GM12865 (cell line): Measurements from ENCODE around the gene PFAS.

Source experiments
- DNase-seq: peaks from one replicate; pipeline ENCODE4 v3.0.0; 2010; ENCODE audit warnings: low read depth
- H3K4me3 ChIP-seq: 2 replicates; pipeline ENCODE4 v1.5.1; 2011; ENCODE audit warnings: mild to moderate bottlenecking, low read depth, low read length, control low read depth
- CTCF ChIP-seq: IDR thresholded peaks from 2 replicates; pipeline ENCODE4 v1.5.1; 2011; ENCODE audit warnings: low read length, control low read depth, low read depth, inconsistent platforms; ENCODE audit not compliant: insufficient read depth; ENCODE audit errors: missing control alignments

Gene PFAS

GRCh38 chr17:8290043-8290442 is 41.0 kb downstream of the PFAS start:
- no peak overlapping the region for H3K4me3 ChIP-seq
- TF ChIP-seq CTCF, result no peak
- DNase-seq, result no peak

- no peak overlapping the region for H3K4me3 ChIP-seq
- DNase-seq, result peak; percentile 51
- TF ChIP-seq CTCF, result no peak
Measured at GRCh38 chr17:8292639-8293395, 43.7 kb downstream of the PFAS start.

- H3K4me3 ChIP-seq, result no peak overlapping the region
- DNase-seq, result no peak
- TF ChIP-seq CTCF, result no peak
Measured at GRCh38 chr17:8294361-8294760, 45.3 kb downstream of the PFAS start.

- peak; percentile 17 for DNase-seq
- TF ChIP-seq CTCF, result no peak
- H3K4me3 ChIP-seq, result peak overlapping the region; percentile 84
Measured at GRCh38 chr17:8294814-8295316, 45.8 kb downstream of the PFAS start.

- no peak overlapping the region for H3K4me3 ChIP-seq
- no peak for DNase-seq
- TF ChIP-seq CTCF, result no peak
Measured at GRCh38 chr17:8300226-8300625, 51.1 kb downstream of the PFAS start.

- TF ChIP-seq CTCF, result peak; percentile 88
- H3K4me3 ChIP-seq, result no peak overlapping the region
- peak; percentile 80 for DNase-seq
Measured at GRCh38 chr17:8300627-8301242, 51.6 kb downstream of the PFAS start.
